ENCODE data around the gene LPIN2. TPM values are rescaled to one million over a fixed set of nuclear protein-coding genes. Genes with fewer than 3 reads are reported as not detected.

LPIN2 gene
- total RNA-seq, 4 donors from 2014 or later, result 7.4 to 53.0 (median 29.5) TPM

DNA sequence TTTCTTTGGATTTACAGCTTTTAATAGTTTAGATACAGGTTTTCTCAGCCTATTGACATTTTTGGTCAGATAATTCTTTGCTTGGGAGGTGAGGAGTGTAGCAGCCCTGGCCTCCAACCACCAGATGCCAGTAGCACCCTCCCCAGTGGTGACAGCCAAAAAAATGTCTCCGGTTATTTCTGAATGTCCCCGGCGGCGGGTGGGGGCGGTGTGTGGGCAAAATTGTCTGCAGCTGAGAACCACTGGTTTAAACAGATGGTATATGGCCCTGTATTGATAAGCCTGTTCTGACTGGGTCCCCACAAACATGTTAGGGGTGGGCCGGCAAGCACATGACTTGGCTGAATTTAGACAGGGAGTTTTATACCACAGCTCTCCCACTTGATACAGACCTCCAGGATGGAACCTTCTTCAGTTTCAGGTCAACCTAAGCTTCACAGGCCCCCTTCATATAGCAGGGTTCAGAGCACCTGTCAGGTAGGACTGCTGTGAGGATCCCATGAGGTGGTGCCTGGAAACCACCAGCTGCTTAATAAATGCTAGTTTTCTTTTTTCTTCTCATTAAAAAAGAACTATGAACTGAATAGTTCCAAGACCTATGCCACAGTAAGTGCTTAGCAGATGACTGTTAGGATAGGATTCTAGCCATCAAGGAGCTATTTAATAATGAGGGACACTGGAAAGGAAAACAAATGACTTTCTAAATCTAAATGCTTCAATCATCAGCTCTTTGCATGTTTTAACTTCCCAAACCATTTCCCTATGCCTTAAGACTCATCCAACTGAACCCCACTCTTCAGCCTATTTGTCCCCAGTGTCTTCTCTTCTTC, 18.1 kb downstream of the LPIN2 start:
- DNase-seq, result no peak
- no peaks in the 10 kb centered on the region for H3K4me1 ChIP-seq
- no peaks in the 10 kb centered on the region for H3K36me3 ChIP-seq
- H3K27ac ChIP-seq, result no peak overlapping the region
- H3K27me3 ChIP-seq, result no peaks in the 10 kb centered on the region
- no peak overlapping the region for H3K4me3 ChIP-seq
- intact Hi-C loops (cut with DNase I; ENCODE audit: low total_unique reads), result no loop called here
- TF ChIP-seq POLR2A (IDR thresholded peaks at IDR 0.05) (no peak), CTCF (IDR thresholded peaks at IDR 0.05) (no peak)
- no peaks in the 10 kb centered on the region for H3K9me3 ChIP-seq

DNA sequence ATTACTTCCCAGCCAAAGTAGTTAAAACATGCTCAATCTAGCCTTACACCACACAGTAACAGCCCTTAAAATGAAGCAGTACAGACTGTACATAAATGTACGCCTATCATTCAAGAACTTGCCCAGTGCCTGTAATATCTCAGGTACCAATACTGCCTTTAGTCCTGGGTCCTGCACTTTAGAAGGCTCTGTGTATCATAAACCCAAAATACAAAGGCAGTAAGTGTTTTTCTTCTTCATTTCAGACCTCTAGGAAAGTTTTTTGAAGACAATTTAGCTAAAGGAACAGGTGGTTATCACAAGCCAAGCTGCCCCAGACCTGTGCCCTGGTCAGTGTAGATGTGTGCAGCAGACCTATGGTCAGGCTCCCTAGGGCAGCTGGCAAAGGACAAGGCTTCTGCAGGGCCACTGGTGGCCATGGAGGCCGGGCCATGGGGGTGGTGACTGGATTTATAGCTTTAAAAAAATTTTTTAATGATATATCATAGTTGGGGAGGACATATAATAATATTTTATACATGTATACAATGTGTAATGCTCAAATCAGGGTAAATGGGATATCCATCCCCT, 18.8 kb downstream of the LPIN2 start:
- no peaks in the 10 kb centered on the region for H3K36me3 ChIP-seq
- intact Hi-C loops (cut with DNase I; ENCODE audit: low total_unique reads), result no loop called here
- H3K4me1 ChIP-seq, result no peaks in the 10 kb centered on the region
- H3K27ac ChIP-seq, result no peak overlapping the region
- H3K9me3 ChIP-seq, result no peaks in the 10 kb centered on the region
- H3K4me3 ChIP-seq, result no peak overlapping the region
- no peak for DNase-seq
- TF ChIP-seq CTCF (IDR thresholded peaks at IDR 0.05), result no peak
- no peak for TF ChIP-seq POLR2A (IDR thresholded peaks at IDR 0.05)
- no peaks in the 10 kb centered on the region for H3K27me3 ChIP-seq

DNA sequence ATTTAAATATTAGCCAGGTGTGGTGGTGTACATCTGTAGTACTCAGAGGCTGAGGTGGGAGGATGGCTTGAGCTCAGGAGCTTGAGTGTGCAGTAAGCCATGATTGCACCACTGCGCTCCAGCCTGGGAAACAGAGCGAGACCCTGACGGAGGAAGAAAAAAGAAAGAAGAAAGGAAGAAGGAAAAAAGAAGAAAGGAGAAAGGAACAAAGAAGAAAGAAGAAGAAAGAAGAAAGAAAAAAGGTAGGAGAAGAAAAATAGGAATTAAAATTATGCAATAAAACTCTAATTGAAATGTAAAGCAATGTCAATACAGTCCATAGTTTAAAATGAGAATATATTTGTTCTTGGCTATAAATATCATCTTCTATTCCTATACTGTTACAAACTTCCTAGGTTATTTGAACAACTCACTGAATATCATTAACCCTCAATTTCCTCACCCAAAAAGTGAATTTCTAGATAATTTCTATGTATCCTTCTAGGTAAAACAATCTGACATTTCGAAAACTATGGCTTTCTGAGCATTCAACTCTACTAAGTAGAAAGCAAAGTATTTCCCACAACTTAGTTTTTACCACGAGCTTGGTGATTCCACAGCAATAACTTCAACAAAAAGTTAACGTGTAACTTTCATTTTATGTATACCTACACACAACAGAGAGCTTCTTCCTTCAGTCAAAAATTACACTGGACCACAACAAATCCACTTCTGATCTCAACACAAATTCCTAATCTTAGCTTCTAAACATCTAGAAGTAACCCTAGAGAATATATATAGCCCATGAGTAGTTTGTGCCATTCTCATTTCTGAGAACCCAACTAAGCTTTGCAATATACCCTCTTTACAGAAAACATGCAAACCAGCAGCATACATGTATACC, 19.7 kb downstream of the LPIN2 start:
- TF ChIP-seq POLR2A (IDR thresholded peaks at IDR 0.05) (no peak), CTCF (IDR thresholded peaks at IDR 0.05) (no peak)
- DNase-seq, result no peak
- Histone ChIP-seq H3K4me3 (no peak overlapping the region), H3K27me3 (no peaks in the 10 kb centered on the region), H3K27ac (no peak overlapping the region), H3K36me3 (no peaks in the 10 kb centered on the region), H3K4me1 (no peaks in the 10 kb centered on the region), H3K9me3 (no peaks in the 10 kb centered on the region)
- intact Hi-C loops (cut with DNase I; ENCODE audit: low total_unique reads), result no loop called here

- no peak for DNase-seq
- TF ChIP-seq CTCF (IDR thresholded peaks at IDR 0.05) (no peak), POLR2A (IDR thresholded peaks at IDR 0.05) (no peak)
- Histone ChIP-seq H3K4me1 (no peaks in the 10 kb centered on the region), H3K36me3 (no peaks in the 10 kb centered on the region), H3K27me3 (no peaks in the 10 kb centered on the region), H3K4me3 (no peak overlapping the region), H3K27ac (no peak overlapping the region), H3K9me3 (no peaks in the 10 kb centered on the region)
- intact Hi-C loops (cut with DNase I; ENCODE audit: low total_unique reads), result no loop called here
Measured at GRCh38 chr18:2990956-2991640, 21.8 kb downstream of the LPIN2 start.

All from uterus (tissue), 4 donors.